SKM-1 treated with dmso at 0.1 percent for 144 hours (cell line): ENCODE measurements around the gene SRY.
"Not testable (repeated sequence)": the region's sequence is repeated elsewhere in the genome, so short reads cannot be mapped to it uniquely, and the experiment has no call there.

Experiments
- DNase-seq: peaks from one replicate; lab custom pipeline; 2025; ENCODE audit not compliant: unreplicated experiment; lab: John Stamatoyannopoulos, UW

SRY gene

GRCh38 chrY:2787600-2787999, at the start of gene SRY:
Gene SRY, minus strand, starts transcription at chrY:2787682. Its CDS starts 79 bp downstream, at chrY:2787603.
- DNase-seq: no peak

GRCh38 chrY:2837078-2837477, 49.6 kb upstream of the SRY start:
- DNase-seq: no peak

GRCh38 chrY:2835230-2835629, 47.7 kb upstream of the SRY start:
- DNase-seq: no peak

GRCh38 chrY:2828497-2828896, 41.0 kb upstream of the SRY start:
- no peak for DNase-seq

GRCh38 chrY:2824471-2824870, 37.0 kb upstream of the SRY start:
- DNase-seq: no peak

- not testable (repeated sequence) for DNase-seq
These were observed 29.8 kb upstream of the SRY start for GRCh38 chrY:2817146-2817896.

GRCh38 chrY:2800246-2800645, 12.8 kb upstream of the SRY start:
- DNase-seq: no peak

- no peak for DNase-seq
These were observed 10.5 kb upstream of the SRY start for GRCh38 chrY:2797991-2798390.

- DNase-seq: no peak
These were observed 9.6 kb upstream of the SRY start for GRCh38 chrY:2796977-2797523.

- no peak for DNase-seq
These were observed 2.3 kb upstream of the SRY start for GRCh38 chrY:2789756-2790155.

- DNase-seq: no peak
These were observed 488 bp downstream of the SRY start for GRCh38 chrY:2786876-2787512.
